Fibroblast of villous mesenchyme (primary cell): ENCODE data around the gene RASA3. TPM values are rescaled to one million over a fixed set of nuclear protein-coding genes. Genes with fewer than 3 reads are reported as not detected.
"Not testable (repeated sequence)": the region's sequence is repeated elsewhere in the genome, so short reads cannot be mapped to it uniquely, and the experiment has no call there.

ENCODE experiments used
- DNase-seq: peaks from one replicate; pipeline ENCODE4 v3.0.0-alpha.2; 2010; ENCODE audit warnings: low read depth
- H3K4me3 ChIP-seq: 2 replicates; pipeline ENCODE4 v1.5.1; 2011; ENCODE audit warnings: low read depth, mild to moderate bottlenecking, low read length
- CTCF ChIP-seq: IDR thresholded peaks from 2 replicates; pipeline ENCODE4 v1.5.1; 2012; ENCODE audit warnings: low read depth, mild to moderate bottlenecking, low read length; ENCODE audit not compliant: insufficient read depth
- total RNA-seq: library from RNA; depleted of rRNA; stranded (reverse); fragments of >200 nt; gene quantifications from 2 replicates; pipeline ENCODE4 v1.2.3, GENCODE V29; 2012

The RASA3 gene
- total RNA-seq, 1 donor = 34.1 TPM

GRCh38 chr13:114149774-114150740 lies 17.6 kb upstream of the RASA3 start:
- TF ChIP-seq CTCF = no peak
- H3K4me3 ChIP-seq = no peak overlapping the region
- no peak for DNase-seq

- not testable (repeated sequence) for DNase-seq, H3K4me3 ChIP-seq
These were observed 16.5 kb upstream of the RASA3 start for GRCh38 chr13:114148886-114149285.

- no peak for TF ChIP-seq CTCF
- no peak for DNase-seq
- H3K4me3 ChIP-seq = no peak overlapping the region
These were observed 16.1 kb upstream of the RASA3 start for GRCh38 chr13:114148521-114148855.

- H3K4me3 ChIP-seq = no peak overlapping the region
- DNase-seq = no peak
- no peak for TF ChIP-seq CTCF
These were observed 15.5 kb upstream of the RASA3 start for GRCh38 chr13:114147803-114148520.

- DNase-seq = no peak
- no peak overlapping the region for H3K4me3 ChIP-seq
- TF ChIP-seq CTCF = peak; percentile 46
These were observed 14.2 kb upstream of the RASA3 start for GRCh38 chr13:114146629-114147028.

GRCh38 chr13:114146173-114146572 lies 13.8 kb upstream of the RASA3 start:
- DNase-seq = no peak
- TF ChIP-seq CTCF = no peak
- no peak overlapping the region for H3K4me3 ChIP-seq

- H3K4me3 ChIP-seq = no peak overlapping the region
- DNase-seq = no peak
- no peak for TF ChIP-seq CTCF
These were observed 13.3 kb upstream of the RASA3 start for GRCh38 chr13:114145722-114146121.
